ENCODE results near the gene PRR19.

- TF ChIP-seq CTCF (IDR thresholded peaks at IDR 0.05; ENCODE audit: insufficient read depth, low read length), result no peak
- TF ChIP-seq SPI1 (IDR thresholded peaks at IDR 0.05; ENCODE audit: borderline replicate concordance, low read depth), result no peak
- no peak for TF ChIP-seq POLR2AphosphoS5 (IDR thresholded peaks at IDR 0.05; ENCODE audit: low read depth)
- no peak for TF ChIP-seq GABPA (IDR thresholded peaks at IDR 0.05; ENCODE audit: low read depth)
Measured at GRCh38 chr19:42309686-42310085, 7.8 kb downstream of the PRR19 start.

Measured in HL-60 (cell line).